Measurements from ENCODE around the gene ASL.
"Not testable (repeated sequence)": the region's sequence is repeated elsewhere in the genome, so short reads cannot be mapped to it uniquely, and the experiment has no call there.

Gene ASL

GRCh38 chr7:66099232-66099550 is 23.6 kb downstream of the ASL start:
- in situ Hi-C loops (cut with HindIII; ENCODE audit: low pct_ligation_motif_present, low sequenced_read_pairs): no loop called here
- TF ChIP-seq CTCF (IDR thresholded peaks at IDR 0.05; ENCODE audit: low read depth, low read length, missing control alignments): no peak
- no peak for DNase-seq
- Histone ChIP-seq H3K36me3 (replicated peaks) (no peaks in the 10 kb centered on the region), H3K27me3 (replicated peaks) (no peaks in the 10 kb centered on the region), H3K4me3 (ENCODE audit: low read depth, low read length) (no peak overlapping the region), H3K27ac (no peak overlapping the region)

DNA sequence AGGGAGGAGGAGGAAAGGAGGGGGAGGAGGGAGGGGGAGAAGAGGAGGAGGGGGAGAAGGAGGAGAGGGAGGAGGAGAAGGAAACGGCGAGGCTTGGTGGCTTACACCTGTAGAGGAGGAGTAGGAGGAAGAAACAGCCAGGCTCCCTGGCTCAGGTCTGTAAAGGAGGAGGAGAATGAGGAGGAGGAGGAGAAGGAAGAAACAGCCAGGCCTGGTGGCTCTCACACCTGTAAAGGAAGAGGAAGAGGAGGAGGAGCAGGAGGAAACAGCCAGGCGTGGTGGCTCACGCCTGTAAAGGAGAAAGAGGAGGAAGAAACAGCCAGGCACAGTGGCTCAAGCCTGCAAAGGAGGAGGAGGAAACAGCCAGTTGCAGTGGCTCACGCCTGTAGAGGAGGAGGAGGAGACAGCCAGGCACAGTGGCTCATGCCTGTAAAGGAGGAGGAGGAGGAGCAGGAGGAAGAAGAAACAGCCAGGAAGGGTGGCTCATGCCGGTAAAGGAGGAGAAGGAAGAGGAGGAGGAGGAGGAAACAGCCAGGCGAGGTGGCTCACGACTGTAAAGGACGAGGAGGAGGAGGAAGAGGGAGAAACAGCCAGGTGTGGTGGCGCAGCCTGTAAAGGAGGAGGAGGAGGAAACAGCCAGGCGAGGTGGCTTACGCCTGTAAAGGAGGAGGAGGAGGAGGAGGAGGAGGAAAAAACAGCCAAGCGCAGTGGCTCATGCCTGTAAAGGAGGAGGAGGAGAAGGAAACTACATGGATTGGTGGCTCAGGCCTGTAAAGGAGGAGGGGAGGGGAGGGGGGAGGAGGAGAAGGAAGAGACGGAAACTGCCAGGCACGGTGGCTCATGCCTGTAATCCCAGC is 24.2 kb downstream of the ASL start:
- peak overlapping the region; percentile 58 for H3K27ac ChIP-seq
- TF ChIP-seq CTCF (IDR thresholded peaks at IDR 0.05; ENCODE audit: low read depth, low read length, missing control alignments): no peak
- peak overlapping the region; percentile 44 for H3K4me3 ChIP-seq (ENCODE audit: low read depth, low read length)
- no peaks in the 10 kb centered on the region for H3K27me3 ChIP-seq (replicated peaks)
- in situ Hi-C loops (cut with HindIII; ENCODE audit: low pct_ligation_motif_present, low sequenced_read_pairs): no loop called here
- DNase-seq: peak; percentile 74
- H3K36me3 ChIP-seq (replicated peaks): no peaks in the 10 kb centered on the region

DNA sequence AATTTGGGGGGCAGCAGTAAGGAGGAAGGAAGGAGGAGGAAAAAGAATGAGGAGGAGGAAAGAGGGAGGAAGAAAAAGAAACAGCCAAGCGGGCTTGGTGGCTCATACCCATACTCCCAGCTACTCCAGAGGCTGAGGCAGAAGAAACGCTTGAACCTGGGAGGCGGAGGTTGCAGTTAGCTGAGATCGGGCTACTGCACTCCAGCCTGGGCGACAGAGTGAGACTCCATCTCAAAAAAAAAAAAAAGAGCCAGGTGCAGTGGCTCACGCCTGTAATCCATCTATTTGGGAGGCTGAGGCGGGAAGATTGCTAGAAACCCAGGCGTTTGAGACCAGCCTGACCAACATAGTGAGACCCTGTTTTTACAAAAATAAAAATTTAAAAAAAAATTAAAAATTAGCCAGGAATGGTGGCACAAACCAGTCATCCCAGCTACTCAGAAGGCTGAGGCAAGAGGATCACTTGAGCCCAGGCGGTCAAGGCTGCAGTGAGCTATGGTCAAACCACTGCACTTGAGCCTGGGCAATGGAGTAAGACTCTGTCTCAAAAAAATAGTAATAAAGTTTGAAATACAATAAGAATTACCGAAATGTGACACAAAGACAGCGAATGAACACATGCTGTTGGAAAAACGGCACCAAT is 24.9 kb downstream of the ASL start:
- peak overlapping the region; percentile 58 for H3K27ac ChIP-seq
- no peaks in the 10 kb centered on the region for H3K36me3 ChIP-seq (replicated peaks)
- TF ChIP-seq CTCF (IDR thresholded peaks at IDR 0.05; ENCODE audit: low read depth, low read length, missing control alignments): no peak
- no peak for DNase-seq
- H3K4me3 ChIP-seq (ENCODE audit: low read depth, low read length): peak overlapping the region; percentile 44
- H3K27me3 ChIP-seq (replicated peaks): no peaks in the 10 kb centered on the region
- in situ Hi-C loops (cut with HindIII; ENCODE audit: low pct_ligation_motif_present, low sequenced_read_pairs): no loop called here

- in situ Hi-C loops (cut with HindIII; ENCODE audit: low pct_ligation_motif_present, low sequenced_read_pairs); H3K36me3 ChIP-seq (replicated peaks); DNase-seq; H3K27ac ChIP-seq; H3K27me3 ChIP-seq (replicated peaks); H3K4me3 ChIP-seq (ENCODE audit: low read depth, low read length): not testable (repeated sequence)
Measured at GRCh38 chr7:66102168-66102567, 26.5 kb downstream of the ASL start.

DNA sequence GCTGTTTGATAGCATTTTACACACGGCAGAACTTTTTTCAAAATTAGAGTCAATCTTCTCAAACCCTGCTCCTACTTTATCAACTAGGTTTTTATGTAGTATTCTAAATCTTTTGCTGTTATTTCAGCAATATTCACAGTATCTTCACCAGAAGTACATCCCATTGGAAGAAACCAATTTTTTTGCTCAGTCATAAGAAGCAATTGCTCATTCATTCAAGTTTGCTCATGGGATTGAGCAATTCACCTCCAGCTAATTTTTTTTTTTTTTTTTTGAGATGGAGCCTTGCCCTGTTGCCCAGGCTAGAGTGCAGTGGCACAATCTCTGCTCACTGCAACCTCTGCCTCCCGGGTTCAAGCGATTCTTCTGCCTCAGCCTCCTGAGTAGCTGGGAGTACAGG is 28.4 kb downstream of the ASL start:
- H3K27me3 ChIP-seq (replicated peaks); H3K4me3 ChIP-seq (ENCODE audit: low read depth, low read length); H3K36me3 ChIP-seq (replicated peaks); in situ Hi-C loops (cut with HindIII; ENCODE audit: low pct_ligation_motif_present, low sequenced_read_pairs); H3K27ac ChIP-seq; DNase-seq: not testable (repeated sequence)

GRCh38 chr7:66105263-66105748 is 29.7 kb downstream of the ASL start:
- Histone ChIP-seq H3K27me3 (replicated peaks) (no peaks in the 10 kb centered on the region), H3K4me3 (ENCODE audit: low read depth, low read length) (no peak overlapping the region), H3K27ac (no peak overlapping the region), H3K36me3 (replicated peaks) (no peaks in the 10 kb centered on the region)
- no peak for DNase-seq
- no peak for TF ChIP-seq CTCF (IDR thresholded peaks at IDR 0.05; ENCODE audit: low read depth, low read length, missing control alignments)
- in situ Hi-C loops (cut with HindIII; ENCODE audit: low pct_ligation_motif_present, low sequenced_read_pairs): no loop called here

DNA sequence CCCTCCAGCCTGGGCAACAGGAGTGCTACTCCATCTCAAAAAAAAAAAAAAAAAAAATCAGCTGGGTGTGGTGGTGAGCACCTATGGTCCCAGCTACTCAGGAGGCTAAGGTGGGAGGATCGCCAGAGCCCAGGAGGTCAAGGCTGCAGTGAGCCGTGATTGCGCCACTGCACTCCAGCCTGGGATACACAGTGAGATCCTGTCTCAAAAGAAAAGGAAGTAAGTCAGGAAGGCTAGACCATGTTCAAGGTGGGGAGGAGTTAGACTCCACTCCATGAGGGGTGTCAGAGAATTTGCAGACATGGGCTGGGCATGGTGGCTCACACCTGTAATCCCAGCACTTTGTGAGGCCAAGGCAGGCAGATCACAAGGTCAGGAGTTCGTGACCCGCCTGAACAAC is 32.8 kb downstream of the ASL start:
- H3K27ac ChIP-seq; DNase-seq; in situ Hi-C loops (cut with HindIII; ENCODE audit: low pct_ligation_motif_present, low sequenced_read_pairs); H3K27me3 ChIP-seq (replicated peaks); H3K36me3 ChIP-seq (replicated peaks); H3K4me3 ChIP-seq (ENCODE audit: low read depth, low read length): not testable (repeated sequence)
